ENCODE measurements around the gene SPDYE5. TPM values are rescaled to one million over a fixed set of nuclear protein-coding genes. Genes with fewer than 3 reads are reported as not detected.
A peak's percentile ranks its signal among the peaks of the same experiment; 100 is the strongest.
"Not testable (repeated sequence)": the region's sequence is repeated elsewhere in the genome, so short reads cannot be mapped to it uniquely, and the experiment has no call there.

The SPDYE5 gene
- total and polyA plus RNA-seq, 2 experiments from 2014 or later: 0.74 TPM; not detected in 1

DNA sequence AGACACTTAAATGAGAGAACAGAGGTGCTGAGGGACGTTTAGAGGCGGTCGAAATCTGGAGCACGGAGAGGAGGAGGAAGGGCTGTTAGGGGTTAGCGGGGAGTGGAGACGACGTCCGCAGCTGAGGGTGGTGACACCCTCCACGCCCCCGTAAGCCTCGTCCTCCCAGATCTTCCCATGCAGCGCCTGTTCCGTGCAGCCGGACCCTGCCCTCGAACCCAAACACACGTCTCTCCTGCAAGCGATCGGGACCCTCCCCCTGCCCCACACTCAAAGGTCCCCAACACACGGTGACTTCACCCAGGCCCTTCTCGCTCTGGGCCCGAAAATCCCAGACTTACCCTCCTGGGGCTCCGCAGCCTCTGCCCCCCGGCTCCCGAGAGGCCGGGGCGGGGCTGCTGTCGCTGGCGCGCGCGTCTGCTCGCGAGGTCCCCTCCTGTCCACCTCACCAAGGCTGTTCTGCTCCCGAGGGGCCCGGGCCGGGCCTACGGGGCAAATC is 35.2 kb downstream of the SPDYE5 start:
- in situ Hi-C loops (cut with MboI); H3K4me1 ChIP-seq (ENCODE audit: insufficient read depth); H3F3A ChIP-seq (ENCODE audit: insufficient read depth); H3K9me3 ChIP-seq (ENCODE audit: low read depth); H4K20me1 ChIP-seq (ENCODE audit: insufficient read depth); H3K27me3 ChIP-seq (replicated peaks; ENCODE audit: insufficient read depth); H3K9me2 ChIP-seq (ENCODE audit: insufficient read depth): not testable (repeated sequence)
- peak overlapping the region; percentile 85 for H2AFZ ChIP-seq
- H3K79me2 ChIP-seq (ENCODE audit: insufficient read depth): peaks cover 54% of the 10 kb centered on the region
- peak overlapping the region; percentile 81 for H3K27ac ChIP-seq
- H3K9ac ChIP-seq: peak overlapping the region; percentile 95
- H3K36me3 ChIP-seq (ENCODE audit: low read depth): peaks cover 22% of the 10 kb centered on the region
- DNase-seq: peak; percentile 30
- peak overlapping the region; percentile 94 for H3K4me2 ChIP-seq (ENCODE audit: unreplicated experiment)
- peak overlapping the region; percentile 92 for H3K4me3 ChIP-seq
- 1% methylated on average over 22 to 25 of the region's 37 CpGs for WGBS, 2 experiments (ENCODE audit: low coverage in 1 of 2, low lambda C conversion rate in 2 of 2, missing lambda C conversion rate in 2 of 2)

DNA sequence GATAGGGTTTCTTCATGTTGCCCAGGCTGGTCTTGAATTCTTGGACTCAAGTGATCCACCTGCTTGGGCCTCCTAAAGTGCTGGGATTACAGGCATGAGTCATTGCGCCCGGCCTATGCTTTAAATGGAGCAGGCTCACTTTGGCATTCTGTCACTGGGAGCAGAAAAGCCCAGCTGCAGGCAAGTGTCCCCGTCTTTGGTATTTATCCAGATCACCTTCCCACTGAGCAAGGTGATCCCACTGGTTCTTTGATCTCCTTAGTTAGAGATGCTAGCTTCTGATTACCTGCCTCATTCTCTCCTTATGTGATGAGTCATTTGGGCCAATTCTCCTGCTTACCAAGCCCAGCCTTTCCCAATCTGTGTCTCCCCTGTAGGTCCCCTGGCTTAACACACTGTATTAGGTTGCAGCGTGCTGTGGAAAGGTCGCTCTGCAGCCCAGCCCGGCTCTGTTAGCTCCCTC is 39.3 kb downstream of the SPDYE5 start:
- TF ChIP-seq EZH2phosphoT487 (IDR thresholded peaks at IDR 0.05; ENCODE audit: insufficient read depth, low read depth) (no peak), EZH2 (IDR thresholded peaks at IDR 0.05; ENCODE audit: insufficient read depth, poor library complexity, severe bottlenecking) (no peak)
- in situ Hi-C loops (cut with MboI): no loop called here
- Histone ChIP-seq H2AFZ (no peak overlapping the region), H3K27ac (no peak overlapping the region), H3K27me3 (replicated peaks; ENCODE audit: insufficient read depth) (no peaks in the 10 kb centered on the region), H3K4me2 (ENCODE audit: unreplicated experiment) (no peak overlapping the region), H3K9me3 (ENCODE audit: low read depth) (no peaks in the 10 kb centered on the region), H3K79me2 (ENCODE audit: insufficient read depth) (peaks cover 14% of the 10 kb centered on the region), H3F3A (ENCODE audit: insufficient read depth) (peaks cover 18% of the 10 kb centered on the region), H4K20me1 (ENCODE audit: insufficient read depth) (no peaks in the 10 kb centered on the region), H3K9ac (no peak overlapping the region), H3K9me2 (ENCODE audit: insufficient read depth) (no peaks in the 10 kb centered on the region), H3K4me3 (no peak overlapping the region), H3K36me3 (ENCODE audit: low read depth) (no peaks in the 10 kb centered on the region), H3K4me1 (ENCODE audit: insufficient read depth) (peaks cover 17% of the 10 kb centered on the region)
- 61% methylated on average over 6 of the region's 6 CpGs for WGBS, 2 experiments (ENCODE audit: low coverage in 1 of 2, low lambda C conversion rate in 2 of 2, missing lambda C conversion rate in 2 of 2)
- DNase-seq: peak; percentile 12

DNA sequence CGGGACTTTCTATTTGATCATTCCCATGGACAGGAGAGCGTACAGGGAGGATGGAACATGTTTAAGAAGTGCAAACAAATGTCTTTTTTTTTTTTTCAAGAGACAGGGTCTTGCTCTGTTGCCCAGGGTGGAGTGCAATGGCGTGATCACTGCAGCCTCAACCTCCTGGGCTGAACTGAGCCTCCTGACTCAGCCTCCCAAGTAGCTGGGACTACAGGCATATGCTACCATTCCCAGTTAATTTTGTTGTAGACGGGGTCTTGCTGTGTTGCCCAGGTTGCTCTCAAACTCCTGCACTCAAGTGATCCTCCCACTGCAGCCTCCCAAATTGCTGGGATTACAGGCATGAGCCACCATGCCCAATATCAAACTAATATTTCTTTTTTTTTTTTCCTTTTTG is 40.5 kb downstream of the SPDYE5 start:
- in situ Hi-C loops (cut with MboI): no loop called here

DNA sequence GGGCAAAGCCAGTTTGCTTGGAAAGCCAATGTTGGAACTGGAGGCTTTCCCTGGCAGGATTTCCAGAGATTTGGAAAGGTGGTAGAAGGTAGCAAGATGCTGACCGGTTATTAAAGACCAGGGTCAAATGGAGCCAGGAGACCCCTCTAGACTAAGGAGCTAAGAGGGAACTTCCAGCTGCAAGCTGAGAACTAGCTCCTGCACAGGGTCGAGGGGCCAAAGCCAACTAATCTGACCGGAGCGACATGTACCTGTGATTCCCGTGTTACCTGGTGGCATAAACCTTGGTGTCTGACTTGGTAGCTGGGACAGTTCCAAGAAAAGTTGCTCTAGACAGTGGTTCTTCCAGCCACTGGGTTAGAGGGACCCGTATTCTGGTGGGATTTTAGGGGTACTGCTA is 41.8 kb downstream of the SPDYE5 start:
- no peak for DNase-seq
- H3K4me3 ChIP-seq: no peak overlapping the region
- in situ Hi-C loops (cut with MboI): no loop called here
- no peak overlapping the region for H3K9ac ChIP-seq
- 91 to 94% methylated on average over 6 of the region's 6 CpGs for WGBS, 2 experiments (ENCODE audit: low coverage in 1 of 2, low lambda C conversion rate in 2 of 2, missing lambda C conversion rate in 2 of 2)
- no peaks in the 10 kb centered on the region for H3K27me3 ChIP-seq (replicated peaks; ENCODE audit: insufficient read depth)
- H3K9me3 ChIP-seq (ENCODE audit: low read depth): no peaks in the 10 kb centered on the region
- no peaks in the 10 kb centered on the region for H4K20me1 ChIP-seq (ENCODE audit: insufficient read depth)
- H3K36me3 ChIP-seq (ENCODE audit: low read depth): peaks cover 7% of the 10 kb centered on the region; the same call in 1 of the 2 replicates
- H3K27ac ChIP-seq: no peak overlapping the region
- H3K4me2 ChIP-seq (ENCODE audit: unreplicated experiment): no peak overlapping the region
- no peaks in the 10 kb centered on the region for H3K79me2 ChIP-seq (ENCODE audit: insufficient read depth)
- peaks cover 13% of the 10 kb centered on the region for H3K4me1 ChIP-seq (ENCODE audit: insufficient read depth)
- H2AFZ ChIP-seq: no peak overlapping the region
- TF ChIP-seq EZH2 (IDR thresholded peaks at IDR 0.05; ENCODE audit: insufficient read depth, poor library complexity, severe bottlenecking): no peak
- TF ChIP-seq EZH2phosphoT487 (IDR thresholded peaks at IDR 0.05; ENCODE audit: insufficient read depth, low read depth): no peak
- no peaks in the 10 kb centered on the region for H3K9me2 ChIP-seq (ENCODE audit: insufficient read depth)
- H3F3A ChIP-seq (ENCODE audit: insufficient read depth): peaks cover 21% of the 10 kb centered on the region

More for the DNA sequence above, 40.5 kb downstream of the SPDYE5 start:
- Histone ChIP-seq H3F3A (ENCODE audit: insufficient read depth) (peaks cover 21% of the 10 kb centered on the region), H3K9me3 (ENCODE audit: low read depth) (no peaks in the 10 kb centered on the region), H3K4me2 (ENCODE audit: unreplicated experiment) (no peak overlapping the region), H3K27ac (no peak overlapping the region), H3K9ac (no peak overlapping the region), H4K20me1 (ENCODE audit: insufficient read depth) (no peaks in the 10 kb centered on the region), H2AFZ (no peak overlapping the region), H3K4me1 (ENCODE audit: insufficient read depth) (peaks cover 13% of the 10 kb centered on the region), H3K79me2 (ENCODE audit: insufficient read depth) (peaks cover 2% of the 10 kb centered on the region), H3K9me2 (ENCODE audit: insufficient read depth) (no peaks in the 10 kb centered on the region), H3K36me3 (ENCODE audit: low read depth) (peaks cover 4% of the 10 kb centered on the region; the same call in 1 of the 2 replicates), H3K27me3 (replicated peaks; ENCODE audit: insufficient read depth) (no peaks in the 10 kb centered on the region), H3K4me3 (no peak overlapping the region)
- 88 to 89% methylated on average over 4 of the region's 4 CpGs for WGBS, 2 experiments (ENCODE audit: low coverage in 1 of 2, low lambda C conversion rate in 2 of 2, missing lambda C conversion rate in 2 of 2)
- no peak for TF ChIP-seq EZH2phosphoT487 (IDR thresholded peaks at IDR 0.05; ENCODE audit: insufficient read depth, low read depth)
- no peak for TF ChIP-seq EZH2 (IDR thresholded peaks at IDR 0.05; ENCODE audit: insufficient read depth, poor library complexity, severe bottlenecking)
- DNase-seq: no peak
